GM12878 (cell line): ENCODE data around the gene CCL20. TPM values are rescaled to one million over a fixed set of nuclear protein-coding genes. Genes with fewer than 3 reads are reported as not detected.

Experiments used
- ATAC-seq: fragments of 200-7000 bp; cut with Tn5 transposase; 3 replicates; pipeline ENCODE4 v1.9.1; 2020; ENCODE audit warnings: mild to moderate bottlenecking, moderate library complexity
- BruUV-seq: library from RNA; stranded (reverse); fragments of 400-500 nt; replicated peaks from 2 replicates; lab custom pipeline; 2021; lab: Mats Ljungman, UMichigan
- CTCF ChIA-PET: fragments of 300-600 bp; sonication (Branson Sonifier 250); formaldehyde crosslinking; extraction: SDS; loops from one replicate; lab custom pipeline; 2021; ENCODE audit warnings: inconsistent platforms; lab: Yijun Ruan, JAX
- POLR2A ChIA-PET: fragments of 350-600 bp; formaldehyde crosslinking; extraction: SDS; loops from one replicate; lab custom pipeline; 2021; ENCODE audit warnings: inconsistent platforms; lab: Charles Lee
- RAD21 ChIA-PET: fragments of 300-600 bp; sonication (Branson Sonifier 250); formaldehyde crosslinking; loops from one replicate; lab custom pipeline; 2023; ENCODE audit warnings: antibody characterized with exemption; ENCODE audit not compliant: unreplicated experiment; lab: Charles Lee
- SMC1A ChIA-PET: fragments of 300-600 bp; sonication (Branson Sonifier 250); formaldehyde crosslinking; loops from one replicate; lab custom pipeline; 2023; ENCODE audit not compliant: unreplicated experiment, uncharacterized antibody; lab: Charles Lee
- DNase-seq: peaks from one replicate; pipeline ENCODE4 v3.0.0-alpha.2; 2011; ENCODE audit warnings: low read depth, low spot score
- FAIRE-seq: peaks from 3 replicates; lab custom pipeline; 2011; peaks lifted over from hg19 to GRCh38; lab: Jason Lieb, UNC
- H2AFZ ChIP-seq: 2 replicates; pipeline ENCODE4 v1.6.0; 2011; ENCODE audit warnings: low read depth, low read length, control low read depth; ENCODE audit not compliant: control insufficient read depth
- H3K27ac ChIP-seq: 2 replicates; pipeline ENCODE4 v1.5.1; 2011; ENCODE audit warnings: control low read depth; ENCODE audit not compliant: control insufficient read depth, insufficient read depth
- H3K27me3 ChIP-seq, 2 experiments: replicated peaks in 1 of 2; 2 replicates each; pipeline versions ENCODE4 v1.6.0 to v1.6.1; 2011; ENCODE audit warnings: low read length in 1 of 2; ENCODE audit not compliant: control insufficient read depth in 2 of 2, insufficient read depth in 2 of 2
- H3K36me3 ChIP-seq, 2 experiments: 2 replicates each; pipeline ENCODE4 v1.5.1; 2011; ENCODE audit warnings: low read length in 1 of 2; ENCODE audit not compliant: control insufficient read depth in 2 of 2, insufficient read depth in 2 of 2
- H3K4me1 ChIP-seq: 2 replicates; pipeline ENCODE4 v1.6.1; 2011; ENCODE audit warnings: mild to moderate bottlenecking, low read length, moderate library complexity, mixed read lengths; ENCODE audit not compliant: control insufficient read depth, insufficient read depth
- H3K4me2 ChIP-seq: 2 replicates; pipeline ENCODE4 v1.6.0; 2011; ENCODE audit warnings: control low read depth; ENCODE audit not compliant: control insufficient read depth, insufficient read depth
- H3K4me3 ChIP-seq: fragments of 200-600 bp; sonication (generic); 2 replicates; pipeline ENCODE4 v1.5.1; 2016
- H3K79me2 ChIP-seq: 2 replicates; pipeline ENCODE4 v1.6.0; 2011; ENCODE audit warnings: low read length; ENCODE audit not compliant: control insufficient read depth, insufficient read depth
- H3K9ac ChIP-seq: 2 replicates; pipeline ENCODE4 v1.8.0; 2011; ENCODE audit warnings: low read length, control low read depth, mixed read lengths; ENCODE audit not compliant: control insufficient read depth, insufficient read depth
- H3K9me3 ChIP-seq: replicated peaks from 3 replicates; pipeline ENCODE4 v1.5.1; 2011; ENCODE audit warnings: mild to moderate bottlenecking, low read length; ENCODE audit not compliant: control insufficient read depth, insufficient read depth
- H4K20me1 ChIP-seq: 2 replicates; pipeline ENCODE4 v1.6.0; 2011; ENCODE audit not compliant: control insufficient read depth, insufficient read depth
- BCL11A ChIP-seq: IDR thresholded peaks from 2 replicates; pipeline ENCODE4 v1.6.1; 2011; ENCODE audit warnings: low read depth, low read length
- JUNB ChIP-seq: IDR thresholded peaks from 2 replicates; pipeline ENCODE4 v1.6.1; 2016; ENCODE audit warnings: antibody characterized with exemption, mild to moderate bottlenecking
- MAX ChIP-seq: IDR thresholded peaks from 2 replicates; pipeline ENCODE4 v1.6.1; 2012; ENCODE audit warnings: low read depth, low read length, improper control_type of control experiment
- MEF2B ChIP-seq: fragments of 450-650 bp; IDR thresholded peaks from 2 replicates; pipeline ENCODE4 v1.6.1; 2018; ENCODE audit warnings: mild to moderate bottlenecking, moderate library complexity; ENCODE audit not compliant: partially characterized antibody, poor library complexity, severe bottlenecking
- NFYB ChIP-seq: IDR thresholded peaks from 2 replicates; pipeline ENCODE4 v1.6.1; 2011; ENCODE audit warnings: low read depth, mild to moderate bottlenecking, low read length, improper control_type of control experiment, moderate library complexity; ENCODE audit not compliant: insufficient read depth
- POU2F2 ChIP-seq: IDR thresholded peaks from 3 replicates; pipeline ENCODE4 v1.6.1; 2011; ENCODE audit warnings: low read depth, mild to moderate bottlenecking, low read length, borderline replicate concordance
- RBBP5 ChIP-seq: fragments of 200-600 bp; sonication (generic); conservative IDR thresholded peaks from 2 replicates; pipeline ENCODE4 v1.6.1; 2016
- SPI1 ChIP-seq: IDR thresholded peaks from 2 replicates; pipeline ENCODE4 v1.6.1; 2011; ENCODE audit warnings: low read depth, mild to moderate bottlenecking, low read length, moderate library complexity, borderline replicate concordance; ENCODE audit not compliant: insufficient read depth
- STAT1 ChIP-seq: fragments of 450-650 bp; conservative IDR thresholded peaks from 2 replicates; pipeline ENCODE4 v1.6.1; 2014; ENCODE audit warnings: antibody characterized with exemption, mild to moderate bottlenecking
- ZBTB11 ChIP-seq: fragments of 450-650 bp; formaldehyde crosslinking; IDR thresholded peaks from 2 replicates; pipeline ENCODE4 v1.5.0; 2022; ENCODE audit warnings: mild to moderate bottlenecking, missing genetic modification characterization
- WGBS: methylation state at CpG from one replicate; pipeline ENCODE4 v1.1.6; 2016; ENCODE audit warnings: low lambda C conversion rate; ENCODE audit not compliant: insufficient replicate concordance, insufficient coverage; ENCODE audit errors: missing lambda C conversion rate; 5-methylcytosine and 5-hydroxymethylcytosine counted together
- in situ Hi-C: fragments of 300-500 bp; cut with MboI; formaldehyde crosslinking; loops from 9 replicates; pipeline ENCODE4 v1.14.3; 2018; ENCODE audit warnings: mixed read lengths
- intact Hi-C: fragments of 100-400 bp; cut with micrococcal nuclease; formaldehyde crosslinking; loops from one replicate; pipeline ENCODE4 v1.14.2; 2022; ENCODE audit not compliant: unreplicated experiment
- polyA plus RNA-seq, 11 experiments: library from polyadenylated mRNA; depleted of rRNA in 4 of 11; unstranded in 6 of 11; stranded (reverse) in 5 of 11; fragments of >200 nt; fragmentation: Nextera tagmentation in 4 of 11; fragmentation: Illumina TruSeq in 1 of 11; extraction: Ambion mirVana in 4 of 11; extraction: Trizol in 1 of 11; gene quantifications; 1 replicate in 1 of 11; 2 replicates in 10 of 11; pipeline versions ENCODE4 v1.2.1 to v1.2.3, GENCODE V29; 2011 to 2016; ENCODE audit warnings: inconsistent platforms in 2 of 11, missing spikeins in 2 of 11, low read depth in 1 of 11
- total RNA-seq, 4 experiments: library from RNA; depleted of rRNA in 3 of 4; stranded (reverse); fragments of >200 nt in 3 of 4; fragmentation: Illumina TruSeq in 1 of 4; extraction: Trizol in 1 of 4; gene quantifications; 2 replicates each; pipeline versions ENCODE4 v1.2.1 to v1.2.3, GENCODE V29; 2013 to 2021

CCL20 gene
- total and polyA plus RNA-seq, 10 of the 15 experiments (the other 5 are each of a cell fraction or from before 2014, with no cell fraction given), result 5.5 to 35.7 (median 15.6) TPM

GRCh38 chr2:227765788-227766372, 47.8 kb upstream of the CCL20 start:
- BruUV-seq, result no TSS peak
- Histone ChIP-seq H3K9ac (no peak overlapping the region), H4K20me1 (no peaks in the 10 kb centered on the region), H2AFZ (no peak overlapping the region; the same call in 1 of the 2 replicates), H3K4me2 (no peak overlapping the region), H3K4me1 (no peaks in the 10 kb centered on the region), H3K9me3 (no peaks in the 10 kb centered on the region), H3K27ac (no peak overlapping the region), H3K36me3 (no peaks in the 10 kb centered on the region), H3K79me2 (no peaks in the 10 kb centered on the region), H3K4me3 (no peak overlapping the region), H3K27me3 (no peaks in the 10 kb centered on the region)
- DNase-seq, result no peak
- TF ChIP-seq BCL11A (no peak), ZBTB11 (CRISPR knock-in tag) (no peak), JUNB (no peak), SPI1 (no peak), NFYB (no peak), POU2F2 (no peak), STAT1 (no peak), MAX (no peak), RBBP5 (no peak), MEF2B (no peak)
- POLR2A ChIA-PET, result interaction anchor here (0.6 to 1.5 kb wide), 4 partner anchors 87 to 361 kb away, joined by 3 to 5 read pairs (median 4); no protein-coding TSS in a partner anchor
- intact Hi-C loops, result loop anchor here (1.0 to 5.0 kb wide), 5 partner anchors 108 to 637 kb away; partner anchors contain the start of gene AGFG1
- WGBS, result 33% methylated on average over 4 of the region's 4 CpGs
- SMC1A ChIA-PET, result interaction anchor here (0.6 to 6.5 kb wide), 58 partner anchors 10 to 635 kb away, joined by 3 to 64 read pairs (median 4); partner anchors contain the start of gene SLC19A3
- RAD21 ChIA-PET, result interaction anchor here (0.6 to 3.7 kb wide), 52 partner anchors 8 to 637 kb away, joined by 3 to 60 read pairs (median 4); partner anchors contain the start of gene SCYGR1
- ATAC-seq, result peak; percentile 42
- in situ Hi-C loops, result loop anchor here (5.0 to 10.0 kb wide), 4 partner anchors 104 to 631 kb away; no protein-coding TSS in a partner anchor
- CTCF ChIA-PET, result interaction anchor here (0.6 to 13.3 kb wide), 79 partner anchors 9 to 963 kb away, joined by 3 to 387 read pairs (median 4); partner anchors contain the start of genes MFF, SCYGR5, SCYGR8 and TM4SF20
- no peak for FAIRE-seq
